GM19035 (cell line): ENCODE data around the gene ZNF296.

Experiments used
- ATAC-seq: cut with Tn5 transposase; IDR thresholded peaks from one replicate; pipeline ENCODE4 v1.9.1; 2021; ENCODE audit not compliant: unreplicated experiment

The ZNF296 gene

DNA sequence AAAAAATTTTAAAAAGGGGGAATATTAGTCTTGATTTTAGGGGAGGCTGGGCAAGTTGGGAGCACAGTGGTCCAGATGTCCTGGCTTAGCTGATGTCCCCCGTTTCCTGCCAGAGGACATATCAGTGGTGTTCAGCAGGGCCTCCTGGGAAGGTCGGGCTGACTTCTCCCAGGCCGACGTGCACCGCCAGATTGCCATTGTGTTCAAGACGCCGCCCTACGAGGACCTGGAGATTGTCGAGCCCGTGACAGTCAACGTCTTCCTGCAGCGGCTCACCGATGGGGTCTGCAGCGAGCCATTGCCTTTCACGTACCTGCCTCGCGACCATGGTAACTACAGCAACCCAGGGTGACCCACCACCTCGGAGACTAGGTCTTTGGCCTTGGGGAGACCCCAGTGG is 43.9 kb downstream of the ZNF296 start:
- ATAC-seq, result no peak

DNA sequence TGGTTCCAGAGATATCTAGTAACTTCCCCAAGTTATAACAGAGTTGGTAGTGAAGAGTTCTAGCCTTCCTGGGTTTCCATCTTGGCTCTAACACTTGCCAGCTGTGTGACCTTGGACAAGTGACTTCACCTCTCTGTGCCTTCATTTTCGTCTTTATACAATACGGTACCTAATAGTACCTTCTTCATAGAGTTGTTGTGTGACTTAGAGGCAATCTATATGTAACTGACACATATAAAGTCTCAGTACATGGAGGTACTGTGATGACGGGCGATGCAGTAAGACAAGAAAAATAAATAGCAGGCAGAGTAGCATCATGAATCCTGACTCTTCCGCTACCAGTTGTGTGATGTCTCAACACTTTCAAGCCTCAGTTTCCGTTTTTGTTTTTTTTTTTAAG is 45.5 kb downstream of the ZNF296 start:
- ATAC-seq, result no peak

DNA sequence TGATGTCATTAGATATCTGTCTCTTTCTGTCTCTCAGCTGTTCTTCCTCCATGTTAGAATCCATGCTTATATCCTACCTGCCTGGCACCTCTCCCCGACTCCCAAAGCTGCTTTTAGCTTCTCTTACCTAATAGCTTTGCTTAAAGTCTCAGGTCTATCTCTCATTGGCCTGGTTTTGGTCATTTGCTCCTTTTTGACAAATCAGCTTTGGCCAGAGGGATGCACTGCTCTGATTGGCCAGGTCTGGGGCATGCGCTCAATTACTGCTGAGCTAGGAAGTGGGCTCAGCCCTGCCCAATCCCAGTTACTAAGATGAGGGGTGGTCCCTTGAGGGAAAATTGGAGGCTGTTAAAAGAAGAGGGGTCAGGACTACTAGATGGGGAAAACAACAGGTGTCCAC is 48.9 kb downstream of the ZNF296 start:
- ATAC-seq, result no peak

DNA sequence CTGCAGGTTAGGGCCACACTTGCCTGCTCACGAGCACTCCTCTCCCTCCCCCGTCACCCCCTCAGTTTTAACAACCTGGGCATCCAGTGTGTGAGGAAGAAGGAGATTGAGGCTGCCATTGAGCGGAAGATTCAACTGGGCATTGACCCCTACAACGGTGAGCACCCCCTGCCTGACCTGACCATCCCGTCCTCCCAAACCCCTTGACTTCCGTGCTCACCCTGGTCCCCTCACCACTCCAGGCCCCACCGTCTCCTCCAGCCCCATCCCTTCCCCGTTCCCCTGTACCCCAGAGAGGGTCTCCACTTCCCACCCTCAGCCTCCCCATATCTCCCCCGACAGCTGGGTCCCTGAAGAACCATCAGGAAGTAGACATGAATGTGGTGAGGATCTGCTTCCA is 51.0 kb downstream of the ZNF296 start:
- no peak for ATAC-seq

DNA sequence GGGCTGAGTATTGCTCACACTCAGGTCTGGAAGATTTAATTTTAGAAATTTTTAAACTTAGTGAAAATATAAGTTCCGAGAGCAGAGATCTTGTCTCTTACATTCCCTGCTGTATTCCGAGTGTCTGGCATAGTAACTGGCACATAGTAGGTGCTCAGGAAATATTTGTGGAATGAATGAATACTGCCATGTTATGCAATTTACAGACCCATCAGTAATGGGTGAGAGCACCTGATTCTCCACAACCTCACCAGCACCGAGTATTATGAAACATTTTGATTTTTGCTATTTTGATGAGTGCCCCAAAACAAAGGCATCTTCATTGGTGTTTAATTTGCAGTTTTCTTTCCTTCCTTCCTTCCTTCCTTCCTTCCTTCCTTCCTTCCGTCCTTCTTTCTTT is 53.2 kb downstream of the ZNF296 start:
- ATAC-seq, result no peak

DNA sequence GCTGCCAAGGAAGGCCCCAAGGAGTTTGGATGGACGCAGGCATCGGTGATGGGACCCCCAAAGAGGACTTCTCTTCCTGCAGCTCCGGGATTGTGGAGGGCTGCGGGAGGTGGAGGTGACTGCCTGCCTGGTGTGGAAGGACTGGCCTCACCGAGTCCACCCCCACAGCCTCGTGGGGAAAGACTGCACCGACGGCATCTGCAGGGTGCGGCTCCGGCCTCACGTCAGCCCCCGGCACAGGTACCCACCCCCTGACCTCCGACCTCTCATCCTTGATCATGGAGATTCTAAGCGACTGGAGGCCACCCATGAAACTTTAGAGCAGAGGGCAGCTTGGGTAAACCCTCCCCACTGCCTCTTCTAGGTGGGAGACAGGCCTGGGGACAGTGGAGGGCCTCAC is 54.3 kb downstream of the ZNF296 start:
- no peak for ATAC-seq
